Esophagus squamous epithelium (tissue), 5 donors: ENCODE results near the gene GLRA3. TPM values are rescaled to one million over a fixed set of nuclear protein-coding genes. Genes with fewer than 3 reads are reported as not detected.
"Not testable (repeated sequence)": the region's sequence is repeated elsewhere in the genome, so short reads cannot be mapped to it uniquely, and the experiment has no call there.

Experiments used
- DNase-seq: peaks from one replicate; lab custom pipeline; 2025; lab: John Stamatoyannopoulos, UW
- H3K27ac ChIP-seq, 4 donors: fragments of 200-600 bp; sonication (generic); one replicate each; pipeline ENCODE4 v1.5.1; 2016 to 2019; ENCODE audit warnings: mild to moderate bottlenecking in 1 of 4
- H3K27me3 ChIP-seq, 4 donors: fragments of 200-600 bp; sonication (generic); 1 replicate in 3 of 4; 2 replicates in 1 of 4; pipeline versions ENCODE4 v1.5.1 to v1.6.0; 2017 to 2021; ENCODE audit warnings: antibody characterized with exemption in 1 of 4
- H3K36me3 ChIP-seq, 3 donors: fragments of 200-600 bp; sonication (generic); one replicate each; pipeline ENCODE4 v1.5.1; 2016 to 2019
- H3K4me1 ChIP-seq, 3 donors: fragments of 200-600 bp; sonication (generic); one replicate each; pipeline ENCODE4 v1.5.1; 2017 to 2019
- H3K4me3 ChIP-seq, 4 donors: fragments of 200-600 bp; sonication (generic); 1 replicate in 3 of 4; 2 replicates in 1 of 4; pipeline ENCODE4 v1.5.1; 2016 to 2019; ENCODE audit warnings: mild to moderate bottlenecking in 2 of 4, moderate library complexity in 1 of 4
- H3K9me3 ChIP-seq, 3 donors: fragments of 200-600 bp; sonication (generic); one replicate each; pipeline ENCODE4 v1.5.1; 2016 to 2019
- CTCF ChIP-seq, 6 experiments: fragments of 450-650 bp in 4 of 6; fragments of 200-600 bp in 2 of 6; sonication (generic) in 2 of 6; IDR thresholded peaks; one replicate each; pipeline ENCODE4 v1.5.1; 2016 to 2019; ENCODE audit warnings: antibody characterized with exemption in 6 of 6, mild to moderate bottlenecking in 4 of 6, moderate library complexity in 4 of 6
- POLR2A ChIP-seq, 4 donors: fragments of 450-650 bp; IDR thresholded peaks; one replicate each; pipeline ENCODE4 v1.6.1; 2017; ENCODE audit warnings: antibody characterized with exemption in 4 of 4, mild to moderate bottlenecking in 4 of 4, moderate library complexity in 3 of 4
- WGBS, 2 donors: methylation state at CpG; one replicate each; pipeline ENCODE4 v1.1.5; 2018; 5-methylcytosine and 5-hydroxymethylcytosine counted together
- intact Hi-C: fragments of 100-400 bp; cut with DNase I; formaldehyde crosslinking; loops from one replicate; pipeline ENCODE4 v1.15.0; 2022
- total RNA-seq, 4 donors: library from RNA; depleted of rRNA; stranded (reverse); fragments of >200 nt; gene quantifications; one replicate each; pipeline ENCODE4 v1.1.0, GENCODE V29; 2016
- donor health status: DM: yes; HTN: yes; CAD: no.

Gene GLRA3
- total RNA-seq, 4 donors from 2014 or later, result not detected

- Histone ChIP-seq H3K36me3 (no peaks in the 10 kb centered on the region), H3K27ac (no peak overlapping the region), H3K9me3 (no peaks in the 10 kb centered on the region), H3K4me1 (no peaks in the 10 kb centered on the region), H3K4me3 (no peak overlapping the region), H3K27me3 (no peaks in the 10 kb centered on the region)
- WGBS, 2 donors, result 92 to 93% methylated on average over 1 of the region's 1 CpG
- TF ChIP-seq CTCF (IDR thresholded peaks at IDR 0.05), result no peak
- no peak for TF ChIP-seq POLR2A (IDR thresholded peaks at IDR 0.05)
- DNase-seq, result no peak
- intact Hi-C loops, result no loop called here
Observed at GRCh38 chr4:174702979-174703478, 126.0 kb downstream of the GLRA3 start.

GRCh38 chr4:174699654-174700053, 129.4 kb downstream of the GLRA3 start:
- Histone ChIP-seq H3K4me3 (no peak overlapping the region), H3K27me3 (no peaks in the 10 kb centered on the region), H3K36me3 (no peaks in the 10 kb centered on the region), H3K27ac (no peak overlapping the region), H3K4me1 (no peaks in the 10 kb centered on the region), H3K9me3 (no peaks in the 10 kb centered on the region)
- TF ChIP-seq POLR2A (IDR thresholded peaks at IDR 0.05) (no peak), CTCF (IDR thresholded peaks at IDR 0.05) (no peak)
- DNase-seq, result no peak
- intact Hi-C loops, result no loop called here

DNA sequence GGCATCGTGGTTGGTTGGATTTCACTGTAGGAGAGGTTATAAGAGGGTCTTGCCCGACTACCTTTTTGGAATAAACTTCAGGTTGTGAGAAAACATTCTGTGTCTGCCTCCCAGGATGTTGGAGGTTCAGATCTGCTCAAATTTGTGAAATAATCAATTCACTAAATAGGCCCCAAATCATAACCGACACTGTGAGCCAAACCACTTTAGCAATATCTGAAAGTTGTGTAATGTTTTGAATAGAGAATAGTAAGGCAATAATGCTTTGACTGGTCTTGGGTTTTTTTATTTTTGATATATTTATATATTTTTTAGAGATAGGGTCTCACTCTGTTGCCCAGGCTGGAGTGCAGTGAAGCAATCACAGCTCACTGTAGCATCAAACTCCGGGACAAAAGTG, 131.2 kb downstream of the GLRA3 start:
- 43 to 61% methylated on average over 4 of the region's 4 CpGs for WGBS, 2 donors
- Histone ChIP-seq H3K36me3 (no peaks in the 10 kb centered on the region), H3K27me3 (no peaks in the 10 kb centered on the region), H3K27ac (peak overlapping the region in 2 of 4 donors; percentile 18 to 30), H3K4me1 (no peaks in the 10 kb centered on the region), H3K4me3 (no peak overlapping the region), H3K9me3 (no peaks in the 10 kb centered on the region)
- intact Hi-C loops, result no loop called here
- no peak for TF ChIP-seq CTCF (IDR thresholded peaks at IDR 0.05)
- no peak for TF ChIP-seq POLR2A (IDR thresholded peaks at IDR 0.05)
- no peak for DNase-seq

DNA sequence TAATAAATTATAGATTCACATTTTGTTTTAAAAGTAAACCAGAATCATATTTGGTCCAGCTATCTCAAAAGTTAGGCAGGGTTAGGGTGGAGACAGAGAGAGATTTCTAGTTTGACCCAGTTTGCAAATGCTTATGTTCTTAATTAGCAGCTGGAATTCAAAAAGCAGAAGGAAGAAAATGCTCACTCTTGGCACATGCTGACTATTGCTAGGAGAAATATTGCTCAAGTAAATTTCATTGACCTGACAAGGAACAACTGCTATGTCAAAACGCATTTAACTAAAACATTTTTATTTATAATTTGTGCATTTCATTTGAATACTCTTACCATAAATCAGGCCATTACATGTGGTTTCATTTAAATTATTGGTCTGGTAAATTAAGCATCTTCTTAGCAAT, 131.8 kb downstream of the GLRA3 start:
- intact Hi-C loops, result no loop called here
- H3K27ac ChIP-seq, result peak overlapping the region in 2 of 4 donors; percentile 18 to 30
- no peak for DNase-seq
- no peak for TF ChIP-seq POLR2A (IDR thresholded peaks at IDR 0.05)
- TF ChIP-seq CTCF (IDR thresholded peaks at IDR 0.05), result no peak
- H3K4me1 ChIP-seq, result no peaks in the 10 kb centered on the region
- no peaks in the 10 kb centered on the region for H3K27me3 ChIP-seq
- no peaks in the 10 kb centered on the region for H3K9me3 ChIP-seq
- H3K4me3 ChIP-seq, result no peak overlapping the region
- WGBS, 2 donors, result 38 to 57% methylated on average over 1 of the region's 1 CpG
- no peaks in the 10 kb centered on the region for H3K36me3 ChIP-seq

DNA sequence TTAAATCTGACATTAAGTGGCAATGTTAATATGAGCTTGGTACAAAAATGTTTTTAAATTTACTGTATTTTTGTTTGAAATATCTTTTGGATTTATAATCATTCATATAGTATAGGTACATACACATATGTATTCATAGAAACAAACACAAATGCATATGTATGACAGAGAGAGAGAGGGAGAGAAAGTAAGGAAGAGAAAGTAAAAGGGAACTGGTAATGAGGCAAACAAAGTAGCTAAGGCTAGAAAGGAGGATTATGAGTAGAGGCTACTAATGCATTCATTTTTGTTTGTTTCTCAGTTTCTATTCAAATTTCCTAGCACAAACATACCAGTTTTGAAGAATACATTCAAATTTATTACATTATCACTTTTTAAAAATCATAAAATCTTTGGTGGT, 132.4 kb downstream of the GLRA3 start:
- Histone ChIP-seq H3K36me3 (no peaks in the 10 kb centered on the region), H3K4me1 (no peaks in the 10 kb centered on the region), H3K9me3 (no peaks in the 10 kb centered on the region), H3K27ac (peak overlapping the region in 1 of 4 donors; percentile 9), H3K27me3 (no peaks in the 10 kb centered on the region), H3K4me3 (no peak overlapping the region)
- no peak for DNase-seq
- TF ChIP-seq POLR2A (IDR thresholded peaks at IDR 0.05) (no peak), CTCF (IDR thresholded peaks at IDR 0.05) (no peak)
- intact Hi-C loops, result no loop called here

DNA sequence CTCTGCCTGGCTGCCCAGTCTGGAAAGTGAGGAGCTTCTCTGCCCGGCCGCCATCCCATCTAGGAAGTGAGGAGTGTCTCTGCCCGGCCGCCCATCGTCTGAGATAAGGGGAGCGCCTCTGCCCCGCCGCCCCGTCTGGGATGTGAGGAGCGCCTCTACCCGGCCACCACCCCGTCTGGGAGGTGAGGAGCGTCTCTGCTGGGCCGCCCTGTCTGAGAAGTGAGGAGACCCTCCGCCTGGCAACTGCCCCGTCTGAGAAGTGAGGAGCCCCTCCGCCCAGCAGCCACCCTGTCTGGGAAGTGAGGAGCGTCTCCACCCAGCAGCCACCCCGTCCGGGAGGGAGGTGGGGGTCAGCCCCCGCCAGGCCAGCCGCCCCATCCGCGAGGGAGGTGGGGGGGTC, 137.2 kb downstream of the GLRA3 start:
- H3K36me3 ChIP-seq, DNase-seq, H3K27me3 ChIP-seq, H3K27ac ChIP-seq, intact Hi-C loops, H3K9me3 ChIP-seq, H3K4me3 ChIP-seq, H3K4me1 ChIP-seq: not testable (repeated sequence)
- no CpG with 5 or more reads among the region's 24 CpGs for WGBS, 2 donors
